GM19328 (cell line): ENCODE results near the gene ST6GALNAC4.

Experiments
- ATAC-seq: cut with Tn5 transposase; IDR thresholded peaks from one replicate; pipeline ENCODE4 v1.9.1; 2021; ENCODE audit warnings: mild to moderate bottlenecking, moderate library complexity; ENCODE audit not compliant: unreplicated experiment

ST6GALNAC4 gene

DNA sequence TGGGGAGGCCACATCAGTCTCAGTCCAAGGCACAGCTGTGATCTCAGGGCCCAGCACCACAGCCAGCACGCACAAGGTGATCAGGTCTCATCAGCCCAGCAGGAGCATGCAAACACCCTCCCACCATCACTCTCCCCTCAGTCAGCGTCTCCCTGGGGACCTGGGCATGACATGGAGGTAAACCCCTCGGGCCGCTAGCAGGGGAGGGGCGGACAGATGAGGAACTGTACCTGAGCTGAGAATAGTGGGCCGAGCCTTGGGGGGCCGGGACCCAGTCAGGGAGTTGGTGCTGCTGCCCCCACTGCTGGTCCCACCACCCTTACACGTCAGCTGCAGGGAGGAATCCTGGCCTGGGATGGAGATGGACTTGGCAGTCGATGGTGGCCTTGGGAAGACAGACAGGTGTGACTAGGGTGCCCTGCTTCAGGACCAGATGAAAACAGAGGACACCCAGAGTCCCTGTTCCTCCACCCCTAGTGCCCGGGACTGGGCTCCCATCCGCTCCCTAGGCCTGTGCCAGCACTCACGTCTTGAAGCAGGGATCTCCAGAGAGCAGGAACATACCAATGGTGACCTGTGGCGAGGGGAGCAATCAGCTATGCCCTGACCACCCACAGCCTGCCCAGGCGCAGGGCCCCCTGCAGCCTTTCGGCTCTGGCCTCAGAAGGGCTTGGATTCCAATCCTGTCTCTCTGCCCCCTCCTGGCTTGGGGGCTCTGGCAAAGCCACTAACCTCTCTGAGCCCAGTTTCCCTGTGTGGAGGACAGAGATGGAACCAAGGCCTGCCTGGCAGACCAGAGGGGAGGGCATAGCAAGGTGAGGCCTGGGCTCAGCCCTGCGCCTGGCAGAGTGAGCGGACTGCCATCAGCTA is 31.2 kb upstream of the ST6GALNAC4 start:
- ATAC-seq, result no peak

DNA sequence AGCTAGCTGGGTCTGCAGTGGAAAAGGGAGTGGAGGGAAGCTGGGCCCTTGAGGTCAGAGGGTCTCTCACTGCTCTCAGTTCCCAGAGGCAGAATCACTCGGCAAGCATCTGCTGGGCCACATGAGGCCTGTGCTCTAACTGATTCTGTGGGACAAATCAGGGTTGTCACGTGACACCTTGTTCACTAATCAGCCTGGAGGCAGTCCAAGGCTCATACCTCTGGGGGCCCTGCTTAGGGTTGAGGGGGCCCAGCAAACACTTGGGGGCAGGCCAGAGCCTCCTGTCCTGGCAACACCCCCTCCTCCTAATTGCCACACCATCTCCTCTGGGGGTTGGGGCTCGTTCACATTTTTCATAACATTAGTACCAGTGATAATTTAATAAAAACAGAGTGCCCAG is 29.9 kb upstream of the ST6GALNAC4 start:
- ATAC-seq, result no peak

DNA sequence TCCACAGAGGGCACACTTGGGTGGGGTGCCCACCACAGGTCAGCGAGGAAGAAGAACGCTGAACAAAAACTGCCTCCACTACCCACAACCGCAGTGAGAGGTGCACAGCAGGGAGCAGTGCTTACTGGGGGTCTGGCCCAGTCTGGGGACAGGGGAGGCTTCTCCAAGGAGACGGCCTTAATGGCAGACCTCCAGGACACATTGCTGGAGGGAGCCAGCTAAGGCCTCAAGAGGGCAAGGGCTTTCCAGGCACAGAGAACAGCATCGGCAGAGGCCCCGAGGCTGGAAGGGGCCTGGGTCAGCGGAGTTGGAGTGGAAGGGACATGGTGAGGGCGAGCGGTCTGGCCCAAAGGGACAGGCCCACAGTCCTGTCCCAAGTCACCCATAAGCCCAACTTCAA is 29.1 kb upstream of the ST6GALNAC4 start:
- ATAC-seq, result no peak

DNA sequence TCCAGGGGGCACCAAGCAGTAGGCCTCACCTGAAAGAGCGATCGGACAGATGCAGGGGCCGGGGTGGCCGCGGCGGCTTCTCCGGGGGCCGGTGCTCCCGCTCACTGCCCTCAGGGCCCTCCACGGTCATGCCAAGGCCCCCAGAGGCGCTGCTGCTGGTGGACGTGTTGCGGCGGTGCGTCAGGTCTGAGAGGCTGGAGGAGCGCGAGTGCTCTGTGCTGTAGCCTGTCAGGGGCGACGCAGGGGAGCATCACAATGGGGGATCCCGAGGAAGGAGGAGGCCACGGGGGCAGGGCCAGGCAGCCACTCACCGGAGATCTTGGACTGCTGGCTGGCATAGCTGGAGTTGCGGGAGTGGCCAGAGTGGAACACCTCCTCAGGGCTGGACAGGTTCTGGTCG is 28.5 kb upstream of the ST6GALNAC4 start:
- no peak for ATAC-seq

DNA sequence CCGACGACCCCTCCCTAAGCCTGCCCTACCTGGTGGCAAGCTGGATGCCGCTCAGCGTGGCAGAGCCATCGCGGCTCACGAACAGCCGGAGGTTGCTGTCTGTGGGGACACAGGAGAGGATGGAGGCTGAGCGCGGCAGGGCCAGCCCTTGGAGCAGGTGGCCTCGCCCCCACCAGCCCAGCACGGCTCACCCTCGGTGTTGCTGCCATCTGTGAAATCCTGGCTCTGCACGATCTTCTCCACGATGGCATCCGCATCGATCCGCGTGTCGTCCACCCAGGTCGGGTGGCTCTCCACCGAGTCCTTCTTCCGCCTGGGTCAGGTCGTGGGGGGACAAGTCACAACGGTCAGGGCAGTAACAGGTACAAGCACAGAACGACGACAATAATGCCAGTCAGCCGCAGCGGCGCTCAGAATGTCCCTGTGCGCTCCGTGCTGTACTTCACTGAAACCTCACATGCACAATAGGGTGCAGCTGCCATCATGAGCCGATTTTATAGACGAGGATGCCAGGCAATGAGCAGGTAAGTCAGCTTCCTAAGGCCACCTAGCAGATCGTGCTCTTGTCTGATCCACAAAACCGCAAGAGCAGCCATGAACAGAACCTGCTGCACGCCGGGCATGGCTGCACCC is 27.9 kb upstream of the ST6GALNAC4 start:
- no peak for ATAC-seq

DNA sequence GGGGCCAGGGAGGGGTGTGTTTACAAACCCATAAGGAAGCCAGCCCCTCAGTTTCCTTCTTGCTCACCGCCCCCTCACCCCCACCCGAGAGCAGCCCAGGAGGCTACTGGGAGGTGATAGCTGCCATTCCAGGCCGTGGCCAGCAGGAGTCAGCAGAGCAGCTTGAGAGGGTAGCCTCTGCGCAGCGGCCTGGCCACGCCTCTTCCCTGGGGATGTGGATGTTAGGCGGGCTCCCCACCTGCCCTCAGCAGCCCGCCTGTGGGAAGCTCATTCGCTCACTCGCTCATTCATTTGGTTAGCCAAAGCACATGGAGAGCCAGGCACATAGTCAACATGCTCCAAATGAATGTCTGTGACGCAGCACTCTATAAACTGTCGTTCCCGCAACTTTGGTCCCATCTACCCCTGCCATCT is 26.9 kb upstream of the ST6GALNAC4 start:
- ATAC-seq, result no peak

DNA sequence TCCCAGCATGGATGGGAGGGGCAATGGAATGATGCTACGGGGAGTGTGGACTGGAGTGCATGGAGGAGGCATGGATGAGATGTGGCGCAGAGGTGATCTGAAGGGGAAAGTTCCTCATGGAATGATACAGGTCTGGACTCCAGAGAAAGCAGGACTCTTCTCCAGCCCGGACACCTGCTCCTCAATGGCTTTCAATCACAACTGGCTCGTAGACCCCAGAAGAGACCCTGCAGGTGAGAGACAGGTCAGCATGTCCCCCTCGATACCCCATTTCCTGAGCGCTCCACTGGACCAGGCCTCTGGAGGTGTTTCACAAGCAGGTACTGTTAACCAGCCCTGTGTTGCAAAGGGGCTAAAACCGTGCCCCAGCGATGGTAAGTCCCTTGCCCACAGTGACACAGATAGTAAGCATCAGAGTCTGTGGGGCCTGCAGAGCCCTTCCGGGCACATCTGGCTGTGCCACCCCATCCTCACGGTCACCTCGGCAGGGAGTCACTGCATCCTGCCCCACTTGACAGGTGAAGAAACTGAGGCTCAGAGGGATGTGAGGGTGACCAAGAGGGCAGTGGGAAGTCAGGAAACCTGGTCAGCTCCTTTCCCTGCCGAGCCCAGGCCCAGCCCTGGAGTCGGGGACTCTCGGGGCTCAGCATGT is 26.3 kb upstream of the ST6GALNAC4 start:
- ATAC-seq, result no peak

DNA sequence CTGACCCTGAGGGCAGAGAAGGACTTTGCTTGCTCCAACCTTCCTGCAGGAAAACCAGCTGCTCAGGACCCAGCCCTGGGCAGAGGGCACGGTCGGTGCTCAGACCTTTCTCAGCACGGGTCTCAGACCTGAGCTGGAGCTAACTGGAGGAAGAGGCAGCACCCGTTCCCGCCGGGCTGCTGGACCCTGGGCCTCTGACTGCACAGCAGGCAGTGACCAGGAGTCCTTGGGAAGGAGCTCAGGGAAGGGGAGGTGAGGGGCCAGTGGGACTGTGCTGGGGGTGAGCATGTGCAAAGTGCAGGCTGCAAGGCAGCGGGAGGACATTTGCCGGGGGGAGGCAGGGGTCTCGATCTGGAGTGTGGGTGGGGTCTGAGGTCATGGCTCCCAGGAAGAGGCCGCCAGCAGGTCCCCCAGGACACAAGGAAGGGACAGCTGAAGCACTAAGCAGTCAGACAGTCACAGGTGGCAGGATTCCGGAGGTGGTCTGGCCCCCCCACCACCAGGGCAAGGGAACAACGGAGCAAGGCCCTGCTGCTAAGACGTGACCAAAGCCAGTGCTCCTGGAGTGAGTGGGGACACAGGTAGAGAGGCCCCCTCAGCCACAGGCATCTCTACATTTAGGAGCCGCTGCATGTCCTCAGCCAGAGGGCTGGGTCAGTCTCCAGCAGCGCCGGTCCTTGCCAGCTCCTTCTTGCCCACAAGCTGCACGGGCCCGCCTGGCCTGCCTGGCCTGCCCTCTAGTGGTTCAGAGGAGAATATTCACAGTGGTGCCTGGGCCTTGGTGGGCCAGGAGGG is 25.6 kb upstream of the ST6GALNAC4 start:
- ATAC-seq, result no peak

DNA sequence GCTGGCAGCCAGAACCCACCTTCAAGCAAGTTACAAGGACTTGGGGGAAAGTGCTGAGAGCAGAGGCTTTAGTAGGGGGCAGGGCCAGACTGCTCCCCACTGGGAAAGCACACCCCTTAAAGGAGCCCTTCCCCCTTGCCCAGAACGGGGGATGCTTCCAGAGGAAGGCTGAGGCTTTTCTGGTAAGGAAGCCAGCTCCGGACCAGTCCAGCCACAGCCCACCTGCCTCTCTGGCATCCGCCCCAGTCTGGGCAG is 25.0 kb upstream of the ST6GALNAC4 start:
- no peak for ATAC-seq

DNA sequence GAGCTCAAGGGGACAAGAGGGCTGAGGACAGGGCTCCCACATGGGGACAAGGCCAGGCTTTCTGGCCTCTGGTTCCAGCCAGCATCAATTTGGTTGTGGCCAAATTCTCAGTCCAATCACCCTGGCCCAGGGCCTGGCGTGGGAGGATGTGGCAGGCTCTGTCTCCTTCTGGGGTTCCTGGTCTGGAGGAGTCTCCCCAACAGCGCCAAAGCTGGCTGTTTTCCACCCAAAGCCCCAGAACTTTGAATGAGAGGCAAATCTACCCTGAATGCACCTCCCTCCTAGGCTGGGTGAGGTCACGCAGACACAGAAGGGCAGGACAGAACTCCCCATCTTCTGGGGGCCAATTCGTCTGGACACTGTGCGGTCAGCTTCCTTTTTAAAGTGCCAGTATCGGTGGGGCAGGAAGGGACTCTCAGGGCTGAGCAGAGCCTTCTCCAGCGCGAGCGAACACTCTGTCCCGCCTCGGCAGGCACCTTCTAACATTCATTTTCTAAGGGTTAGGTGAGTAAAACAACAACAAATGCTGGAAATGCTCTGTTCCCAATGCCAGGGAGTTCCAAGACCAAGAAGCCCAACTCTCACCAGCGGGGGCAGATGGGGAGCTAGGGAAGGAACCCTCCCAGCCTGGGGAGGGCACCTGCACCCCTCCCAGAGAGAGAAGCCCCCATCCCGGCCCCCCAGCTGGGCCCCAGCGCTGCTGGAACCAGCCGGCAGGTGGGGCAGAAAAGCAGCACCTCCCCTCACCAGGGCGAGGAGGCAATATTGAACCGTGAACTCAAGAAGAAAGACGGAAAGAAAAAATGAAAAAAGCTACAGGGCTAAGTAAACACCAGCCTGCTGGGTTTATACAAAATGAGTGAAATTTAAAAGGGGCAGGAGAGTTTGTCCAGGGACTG is 24.5 kb upstream of the ST6GALNAC4 start:
- no peak for ATAC-seq

DNA sequence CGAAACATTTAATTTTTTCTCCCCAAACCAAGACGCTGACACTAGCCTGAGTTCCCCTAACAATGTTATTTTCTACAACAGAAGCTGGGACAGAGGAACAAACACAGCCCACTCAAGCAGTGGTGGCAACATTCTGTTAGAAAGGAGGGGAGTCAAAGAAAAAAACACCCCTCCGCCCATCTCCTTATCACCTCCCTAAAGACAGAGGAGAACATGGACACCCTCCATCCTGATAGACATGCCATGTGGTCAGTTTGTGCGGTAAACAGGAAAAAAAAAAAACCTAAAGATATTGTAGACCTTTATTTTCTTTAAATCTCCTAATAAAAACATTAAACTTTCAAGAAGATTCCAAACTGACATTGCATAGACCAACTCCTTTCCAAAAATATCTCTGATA is 23.8 kb upstream of the ST6GALNAC4 start:
- ATAC-seq, result no peak

DNA sequence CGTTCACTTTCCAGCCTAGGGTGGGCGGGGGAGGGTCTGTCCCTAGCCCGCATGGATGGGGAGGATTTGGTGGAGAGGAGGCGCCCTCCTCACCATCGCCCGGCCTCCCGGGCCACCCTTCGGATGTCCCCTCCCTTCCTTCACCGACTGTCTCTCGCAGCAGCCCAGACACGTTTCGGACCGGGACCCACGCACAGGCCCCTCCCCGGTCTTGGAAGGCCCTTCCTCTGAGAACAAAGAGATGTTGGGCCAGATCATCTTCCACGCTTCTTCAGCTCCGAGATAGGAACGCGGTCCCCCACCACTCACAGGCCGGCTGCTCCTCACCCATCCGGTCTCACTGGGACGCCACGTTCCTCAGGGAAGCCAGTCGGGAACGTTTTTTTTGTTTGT is 21.5 kb upstream of the ST6GALNAC4 start:
- ATAC-seq, result no peak

DNA sequence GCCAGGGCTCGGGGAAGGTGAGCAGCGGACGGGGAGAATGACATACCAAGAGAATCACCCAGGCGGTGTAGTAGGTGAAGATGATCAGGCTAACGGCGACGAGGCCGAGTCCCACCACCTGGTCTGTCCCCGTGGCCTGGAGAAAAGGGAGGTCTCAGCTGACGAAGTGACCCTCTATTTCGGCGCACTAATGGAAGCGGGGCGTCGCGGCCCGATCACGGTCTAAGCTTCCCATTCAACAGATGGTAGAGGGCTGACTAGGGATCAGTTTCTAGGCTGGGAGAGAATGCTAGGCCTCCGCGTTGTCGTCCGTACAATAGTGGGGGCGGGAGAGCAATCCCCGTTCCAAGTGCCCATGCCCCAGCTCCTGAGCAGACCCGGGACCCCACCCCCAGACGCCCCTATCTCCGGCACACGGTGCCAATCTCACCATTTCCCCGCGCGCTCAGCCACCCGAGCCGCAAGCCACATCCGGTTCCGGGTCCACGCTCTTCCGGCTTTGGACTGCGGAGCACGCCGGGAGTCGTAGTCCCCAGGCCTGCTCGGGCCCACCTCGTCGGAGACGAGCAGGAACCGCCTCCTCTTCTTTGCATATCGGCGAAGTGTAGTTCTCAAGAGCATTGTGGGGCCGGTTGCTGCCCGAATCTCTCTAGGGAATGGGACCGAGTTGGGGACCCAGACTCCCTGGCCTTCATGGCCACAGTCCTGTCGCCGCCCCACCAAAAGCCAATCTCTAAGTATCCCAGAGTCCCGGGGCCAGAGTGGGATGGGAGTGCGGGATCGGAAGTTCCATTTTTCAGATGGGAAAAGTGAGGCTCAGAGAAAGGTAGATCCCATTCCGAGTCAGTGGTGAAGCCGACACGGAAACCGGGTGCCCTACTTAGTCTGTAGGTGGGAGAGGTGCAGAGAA is 20.8 kb upstream of the ST6GALNAC4 start, which contains the start of gene DPM2:
DPM2 (minus strand) TSS at position 467 of the 910 bp plus-strand sequence; CDS start at position 433, 34 bp downstream.
- peak; percentile 93 for ATAC-seq

DNA sequence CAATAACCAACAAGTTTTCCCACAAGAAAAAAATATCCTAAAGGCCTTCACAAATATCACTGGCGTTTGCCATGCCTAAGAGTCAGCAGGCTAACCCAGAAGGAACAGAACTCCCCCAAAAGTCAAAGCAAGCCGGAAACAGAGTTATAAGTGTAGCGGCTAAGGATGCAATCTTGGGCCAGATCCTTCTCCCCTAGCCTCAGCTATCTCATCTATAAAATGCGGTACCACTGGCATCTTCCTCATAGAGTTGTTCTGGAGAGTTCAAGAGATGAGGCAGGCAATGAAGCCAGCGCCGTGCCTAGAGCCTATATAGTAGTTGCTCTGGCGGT is 20.2 kb upstream of the ST6GALNAC4 start:
- ATAC-seq, result no peak

DNA sequence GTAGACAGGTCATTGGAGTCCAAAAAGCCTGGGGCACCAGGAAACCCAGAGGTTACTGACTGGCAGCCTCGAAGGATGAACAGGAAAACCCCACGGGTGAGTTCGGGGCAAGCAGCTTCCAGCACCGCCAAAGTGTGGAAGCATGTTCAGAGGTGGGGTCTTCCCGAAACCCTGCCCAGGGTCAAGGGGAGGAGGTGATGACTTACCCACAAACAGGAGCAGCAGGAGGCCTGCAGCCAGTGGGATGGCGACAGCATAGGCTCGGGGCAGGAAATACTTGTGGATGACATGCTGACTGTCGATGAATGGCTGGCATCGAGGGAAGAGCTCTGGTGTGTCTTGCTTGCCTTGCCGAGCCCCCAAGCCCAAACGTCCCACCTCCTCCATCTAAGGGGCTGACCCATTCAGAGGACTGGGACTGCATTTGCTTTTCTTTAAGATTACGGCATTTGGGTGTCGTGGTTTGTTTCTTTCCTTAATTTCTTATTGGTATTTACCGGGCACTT is 19.6 kb upstream of the ST6GALNAC4 start:
- no peak for ATAC-seq

DNA sequence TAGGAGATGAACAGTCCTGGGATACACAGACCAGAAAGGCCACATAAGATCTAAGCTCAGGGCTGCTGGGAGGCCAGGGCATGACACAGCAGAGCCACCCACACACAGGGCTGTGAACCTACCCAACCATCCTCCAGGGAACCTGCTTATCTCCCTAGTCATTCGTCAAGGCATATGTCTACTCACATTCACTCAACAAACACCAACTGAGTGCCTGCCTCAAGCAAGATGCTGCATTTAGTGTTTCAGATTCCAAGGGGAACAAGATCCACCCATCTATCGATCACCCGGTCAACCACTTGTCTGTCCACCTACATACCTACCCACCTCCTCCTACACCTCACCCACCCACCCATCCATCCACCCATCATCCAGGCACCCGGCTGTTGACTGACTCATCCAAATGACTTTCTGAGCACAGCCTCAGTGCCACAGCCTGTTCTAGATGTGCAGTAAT is 19.0 kb upstream of the ST6GALNAC4 start:
- no peak for ATAC-seq

DNA sequence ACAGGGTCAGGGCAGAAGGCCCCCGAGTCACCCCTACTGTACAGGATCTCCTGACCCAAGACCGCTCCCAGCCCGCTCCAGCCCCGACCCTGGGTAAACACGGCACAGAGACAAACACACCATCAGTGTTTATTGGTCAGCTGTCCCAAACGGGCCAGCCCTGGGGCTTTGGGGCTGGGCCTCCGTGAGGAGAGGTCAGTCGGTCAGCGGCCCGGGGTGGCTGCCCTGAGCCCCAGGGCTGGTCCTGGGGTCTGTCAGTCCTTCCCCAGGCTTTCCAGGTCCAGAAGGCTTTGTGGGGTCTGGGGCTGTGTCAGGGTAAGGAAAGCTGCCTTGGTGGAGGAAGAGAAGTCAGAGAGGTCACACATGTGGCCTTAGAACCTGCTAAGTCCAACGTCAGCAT is 18.1 kb upstream of the ST6GALNAC4 start:
- ATAC-seq, result no peak

DNA sequence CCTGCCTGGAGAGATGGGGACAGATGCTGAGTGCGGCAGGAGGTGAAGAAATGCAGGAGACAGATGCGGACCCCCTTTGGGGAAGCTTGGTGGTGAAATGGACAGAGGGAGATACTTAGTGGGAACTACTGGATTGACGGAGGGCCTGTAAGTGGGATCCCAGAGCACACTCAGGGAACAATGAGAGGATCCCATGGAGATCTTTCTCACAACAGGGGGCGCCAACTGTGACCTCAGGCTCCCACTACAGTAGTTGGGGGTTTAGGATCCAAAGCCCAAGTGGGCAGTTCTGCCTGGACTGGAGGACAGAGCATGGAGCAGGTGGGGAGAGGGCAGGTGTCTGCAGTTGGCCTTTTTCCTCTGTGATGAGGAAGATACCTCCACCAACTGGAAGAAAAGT is 17.4 kb upstream of the ST6GALNAC4 start:
- no peak for ATAC-seq
